ENCODE results near the gene ATP2A1.

GRCh38 chr16:28903344-28904042, 25.2 kb downstream of the ATP2A1 start:
- TF ChIP-seq CTCF (IDR thresholded peaks at IDR 0.05) (no peak), EZH2phosphoT487 (IDR thresholded peaks at IDR 0.05) (no peak)

Data from neural progenitor cell (in vitro differentiated cells).